VCaP (cell line): ENCODE data around the gene SGK1.
"Not testable (repeated sequence)": the region's sequence is repeated elsewhere in the genome, so short reads cannot be mapped to it uniquely, and the experiment has no call there.

ENCODE experiments used
- H3K27ac ChIP-seq: fragments of 450-650 bp; 2 replicates; pipeline ENCODE4 v1.5.1; 2017
- TF ChIP-seq, protein P1 (sequence below): fragments of 450-650 bp; conservative IDR thresholded peaks from 2 replicates; pipeline ENCODE4 v1.5.1; 2017; ENCODE audit warnings: mild to moderate bottlenecking, moderate library complexity

The SGK1 gene

DNA sequence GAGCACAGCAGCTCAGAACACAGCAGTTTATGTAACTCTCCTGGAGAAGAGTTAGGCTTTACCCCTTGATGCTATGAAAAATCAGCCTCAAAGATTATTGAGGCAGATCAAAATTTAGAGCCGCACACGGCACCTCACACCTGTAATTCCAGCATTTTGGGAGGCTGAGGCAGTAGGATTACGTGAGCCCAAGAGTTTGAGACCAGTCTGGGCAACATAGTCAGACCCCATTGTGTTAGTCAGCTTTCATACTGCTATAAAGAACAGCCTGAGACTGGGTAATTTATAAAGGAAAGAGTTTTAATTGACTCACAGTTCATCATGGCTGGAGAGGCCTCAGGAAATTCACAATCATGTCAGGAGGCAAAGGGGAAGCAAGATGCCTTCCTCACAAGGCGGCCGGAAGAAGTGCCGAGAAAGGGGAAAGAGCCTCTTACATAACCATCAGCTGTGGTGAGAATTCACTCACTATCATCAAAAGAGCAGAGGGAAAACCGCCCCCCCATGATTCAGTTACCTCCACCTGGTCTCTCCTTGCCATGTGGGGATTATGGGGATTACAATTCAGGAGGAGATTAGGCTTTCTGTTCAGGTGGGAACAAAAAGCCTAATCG is 87.7 kb downstream of the SGK1 start:
- H3K27ac ChIP-seq = no peak overlapping the region
- TF ChIP-seq, protein P1, sequence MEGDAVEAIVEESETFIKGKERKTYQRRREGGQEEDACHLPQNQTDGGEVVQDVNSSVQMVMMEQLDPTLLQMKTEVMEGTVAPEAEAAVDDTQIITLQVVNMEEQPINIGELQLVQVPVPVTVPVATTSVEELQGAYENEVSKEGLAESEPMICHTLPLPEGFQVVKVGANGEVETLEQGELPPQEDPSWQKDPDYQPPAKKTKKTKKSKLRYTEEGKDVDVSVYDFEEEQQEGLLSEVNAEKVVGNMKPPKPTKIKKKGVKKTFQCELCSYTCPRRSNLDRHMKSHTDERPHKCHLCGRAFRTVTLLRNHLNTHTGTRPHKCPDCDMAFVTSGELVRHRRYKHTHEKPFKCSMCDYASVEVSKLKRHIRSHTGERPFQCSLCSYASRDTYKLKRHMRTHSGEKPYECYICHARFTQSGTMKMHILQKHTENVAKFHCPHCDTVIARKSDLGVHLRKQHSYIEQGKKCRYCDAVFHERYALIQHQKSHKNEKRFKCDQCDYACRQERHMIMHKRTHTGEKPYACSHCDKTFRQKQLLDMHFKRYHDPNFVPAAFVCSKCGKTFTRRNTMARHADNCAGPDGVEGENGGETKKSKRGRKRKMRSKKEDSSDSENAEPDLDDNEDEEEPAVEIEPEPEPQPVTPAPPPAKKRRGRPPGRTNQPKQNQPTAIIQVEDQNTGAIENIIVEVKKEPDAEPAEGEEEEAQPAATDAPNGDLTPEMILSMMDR = no peak

DNA sequence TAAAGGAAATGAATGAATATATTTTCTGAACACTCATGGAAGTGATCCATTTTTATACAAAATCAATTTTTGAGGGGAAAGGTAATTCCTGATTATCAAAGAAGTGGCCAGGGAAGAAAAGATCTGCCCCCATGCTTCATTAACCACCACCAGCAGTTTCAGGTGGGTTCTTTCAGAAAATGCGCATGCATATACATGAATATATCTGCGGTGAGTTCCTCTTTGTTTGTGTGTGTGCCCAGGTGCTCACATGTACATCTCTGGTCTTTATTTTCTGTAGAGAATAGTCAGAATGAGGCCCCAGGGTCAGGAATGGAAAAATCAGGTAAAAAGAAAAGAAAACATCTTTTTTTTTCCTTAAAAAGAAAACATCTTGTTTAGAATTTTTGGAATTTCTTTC is 88.4 kb downstream of the SGK1 start:
- TF ChIP-seq, protein P1 = no peak
- H3K27ac ChIP-seq = no peak overlapping the region

DNA sequence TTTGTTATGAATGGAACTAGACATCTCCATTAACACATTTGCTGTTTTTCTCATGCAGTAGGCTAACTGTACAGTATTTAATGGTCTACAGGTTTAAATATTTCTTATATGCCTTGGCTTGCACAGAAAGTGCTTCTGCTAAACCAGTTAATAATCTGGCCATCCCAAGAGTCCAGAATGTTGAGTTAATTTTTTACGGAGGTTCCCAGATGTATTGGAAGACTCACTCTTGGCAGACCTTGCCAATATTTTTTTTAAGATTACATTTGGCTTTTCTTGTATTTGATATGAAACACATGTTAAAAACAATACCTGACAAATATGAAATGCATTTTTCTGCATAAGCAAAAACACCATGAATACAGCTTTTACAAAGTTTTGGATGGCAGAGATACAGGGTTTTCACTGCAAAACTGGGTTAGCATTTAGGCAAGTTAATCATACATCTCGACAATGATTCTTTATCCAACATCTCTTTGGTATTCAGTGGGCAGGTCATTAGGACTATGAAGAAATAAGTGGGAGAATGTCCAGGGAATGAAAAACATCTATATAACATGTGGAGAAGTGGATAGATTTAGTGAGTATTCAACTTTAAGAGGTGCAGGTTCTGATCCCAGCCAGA is 94.0 kb downstream of the SGK1 start:
- TF ChIP-seq, protein P1 = no peak
- H3K27ac ChIP-seq = no peak overlapping the region

DNA sequence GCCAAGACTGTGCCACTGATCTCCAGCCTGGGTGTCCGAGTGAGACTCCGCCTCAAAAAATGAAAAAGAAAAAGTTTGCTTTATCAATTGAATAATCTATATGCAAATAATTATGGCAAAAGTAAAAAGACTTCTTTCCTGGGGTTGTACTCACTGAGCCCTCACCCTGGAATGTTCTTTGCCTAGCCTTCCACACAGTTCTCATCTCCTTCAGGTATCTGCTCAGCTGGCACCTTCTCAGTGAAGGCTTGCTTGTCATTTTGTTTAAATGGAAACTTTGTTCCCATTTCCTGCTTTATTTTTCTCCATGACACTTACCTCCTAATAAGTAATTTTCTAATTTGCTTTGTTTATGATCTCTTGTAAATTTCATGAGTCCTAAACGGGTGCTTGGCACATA is 96.7 kb downstream of the SGK1 start:
- TF ChIP-seq, protein P1 = no peak
- H3K27ac ChIP-seq = no peak overlapping the region

DNA sequence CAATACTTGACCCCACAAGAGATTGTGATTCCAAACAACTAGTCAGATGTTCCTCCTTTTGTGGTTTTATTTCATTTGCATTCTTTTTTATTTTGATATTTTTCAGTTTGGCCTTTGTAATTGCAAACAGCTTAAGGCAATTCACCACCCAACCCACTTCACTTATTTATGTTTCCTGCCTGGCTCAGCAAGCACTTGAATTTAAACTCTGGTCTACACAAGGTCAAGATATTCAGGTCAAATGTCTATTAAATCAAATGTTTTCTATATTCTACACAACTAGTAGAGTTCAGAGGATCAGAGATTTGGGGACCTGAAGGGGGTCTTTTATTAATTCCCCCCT is 100.1 kb downstream of the SGK1 start:
- no peak overlapping the region for H3K27ac ChIP-seq
- TF ChIP-seq, protein P1 = no peak

DNA sequence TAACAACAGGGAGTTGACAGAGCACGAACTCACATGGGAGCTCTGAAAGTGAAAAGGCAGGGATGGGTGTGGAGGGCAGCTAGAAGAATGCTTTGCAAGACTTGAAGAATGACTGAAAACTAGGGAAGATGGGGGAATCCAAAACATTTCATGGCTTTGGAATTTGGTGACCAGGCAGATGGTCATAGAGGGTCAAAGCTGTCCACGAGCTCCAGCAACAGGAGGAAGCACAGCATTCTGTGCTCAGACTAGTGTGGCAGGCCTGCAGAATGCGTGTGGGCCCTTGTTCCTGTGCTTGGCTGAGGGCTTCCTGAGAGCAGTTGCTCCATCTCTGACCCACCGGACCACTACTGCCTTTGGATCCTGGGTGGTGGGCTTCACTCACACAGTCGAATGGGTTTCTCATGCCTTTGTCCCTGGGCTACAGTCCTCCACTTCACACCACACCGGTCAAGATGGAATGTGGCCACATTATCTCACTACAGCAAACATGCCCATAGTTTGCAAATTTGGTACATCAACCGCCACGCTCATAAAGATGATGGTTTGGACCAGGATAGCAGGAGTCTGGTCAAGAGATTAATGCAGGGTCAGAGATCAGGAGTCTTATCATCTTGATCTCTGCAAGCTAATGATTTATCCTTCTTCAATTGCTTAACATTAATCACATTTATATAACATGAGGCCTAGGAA is 100.7 kb downstream of the SGK1 start:
- TF ChIP-seq, protein P1 = no peak
- H3K27ac ChIP-seq = no peak overlapping the region

DNA sequence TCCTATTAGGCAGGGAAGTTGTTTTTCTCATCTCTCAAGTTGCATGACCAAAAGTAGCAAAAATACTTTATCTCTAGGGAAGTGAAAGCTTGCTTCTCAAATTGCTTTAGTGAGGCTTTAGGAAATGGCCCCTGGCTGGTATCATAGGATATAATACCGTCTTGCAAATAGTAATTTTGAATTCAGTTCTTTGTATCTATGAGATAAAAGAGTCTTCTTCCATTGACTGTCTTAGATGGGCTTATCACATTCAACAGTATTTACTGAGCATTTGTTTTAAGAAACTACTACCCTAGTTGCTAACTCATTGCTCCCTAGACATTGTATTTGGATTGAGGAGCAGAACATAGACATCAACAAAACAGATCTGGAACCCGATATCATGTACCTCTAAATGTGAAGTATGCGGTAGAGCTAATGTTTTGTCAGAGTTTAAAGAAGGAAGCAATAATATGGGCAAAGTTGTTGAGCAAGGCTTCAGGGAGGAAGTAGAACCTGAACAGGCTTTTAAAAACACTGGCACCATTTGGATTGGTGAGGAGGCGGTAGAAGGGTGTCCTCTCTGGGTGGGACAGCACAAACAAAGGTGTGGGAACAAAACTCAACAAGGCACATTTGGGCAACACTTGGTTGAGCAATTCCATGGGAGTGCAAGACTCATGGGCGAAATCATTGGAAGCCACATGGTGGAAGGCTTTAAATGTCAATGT is 101.5 kb downstream of the SGK1 start:
- TF ChIP-seq, protein P1 = no peak
- no peak overlapping the region for H3K27ac ChIP-seq

DNA sequence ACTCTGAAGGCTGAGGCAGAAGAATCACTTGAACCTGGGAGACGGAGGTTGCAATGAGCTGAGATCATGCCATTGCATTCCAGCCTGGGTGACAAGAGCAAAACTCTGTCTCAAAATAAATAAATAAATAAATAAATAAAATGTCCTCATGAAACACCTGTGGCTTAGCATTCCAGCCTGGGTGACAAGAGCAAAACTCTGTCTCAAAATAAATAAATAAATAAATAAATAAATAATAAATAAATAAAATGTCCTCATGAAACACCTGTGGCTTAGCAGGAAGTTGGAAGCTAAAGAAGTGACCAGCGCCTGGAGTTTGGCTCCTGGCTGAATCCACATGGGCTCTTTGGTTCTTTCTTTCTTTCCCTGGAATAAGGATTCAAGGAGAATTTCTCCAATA is 104.5 kb downstream of the SGK1 start:
- H3K27ac ChIP-seq = not testable (repeated sequence)
